Measurements from ENCODE around the gene UFM1. TPM values are rescaled to one million over a fixed set of nuclear protein-coding genes. Genes with fewer than 3 reads are reported as not detected.

UFM1 gene
- total RNA-seq, 1 experiment from 2014 or later, result 33.9 TPM

DNA sequence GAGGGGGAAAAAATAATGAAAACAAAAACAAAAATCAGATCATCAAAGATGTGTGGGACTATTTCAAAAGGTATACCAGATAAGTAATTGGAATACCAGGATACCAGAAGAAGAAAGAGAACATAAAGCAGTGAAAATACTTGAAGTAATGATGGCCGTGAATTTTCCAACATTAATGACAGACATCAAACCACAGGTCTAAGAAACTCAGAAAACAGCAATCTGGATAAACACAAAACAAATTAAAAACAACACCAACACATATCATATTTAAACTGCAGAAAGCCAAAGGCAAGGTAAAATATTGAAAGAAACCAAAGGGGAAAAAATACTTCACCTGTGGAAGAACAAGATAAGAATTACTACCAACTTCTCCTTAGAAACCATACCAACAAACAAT, 24.2 kb upstream of the UFM1 start:
- ChIA-PET RAD21 (ENCODE audit: low non-redundant PET in 1 of 2, low total read pairs in 2 of 2, uncharacterized antibody in 2 of 2, unreplicated experiment in 2 of 2) (no interaction called here), POLR2A (no interaction called here), CTCF (no interaction called here)
- H3K36me3 ChIP-seq (ENCODE audit: control insufficient read depth in 1 of 2, insufficient read depth in 2 of 2, low read length in 2 of 2), result no peaks in the 10 kb centered on the region
- no peak overlapping the region for H3K27ac ChIP-seq (ENCODE audit: low read depth, low read length)
- H3K4me2 ChIP-seq (ENCODE audit: low read length), result no peak overlapping the region
- BruUV-seq (replicated peaks), result no TSS peak
- H3K27me3 ChIP-seq (ENCODE audit: insufficient read depth, low read length), result no peaks in the 10 kb centered on the region; the same call in 1 of the 2 replicates
- H3K9me2 ChIP-seq (ENCODE audit: insufficient read depth), result no peaks in the 10 kb centered on the region
- H3K4me1 ChIP-seq (ENCODE audit: control insufficient read depth in 1 of 2, insufficient read depth in 2 of 2, low read length in 2 of 2), result no peaks in the 10 kb centered on the region
- DNase-seq (ENCODE audit: low read depth, low spot score), result no peak
- no peak overlapping the region for H3K4me3 ChIP-seq (replicated peaks in 1 of 2; ENCODE audit: low read depth in 1 of 2, low read length in 2 of 2)
- no peaks in the 10 kb centered on the region for H4K20me1 ChIP-seq (ENCODE audit: insufficient read depth)
- H2AFZ ChIP-seq (ENCODE audit: low read depth, low read length, poor library complexity, severe bottlenecking), result no peak overlapping the region
- TF ChIP-seq EZH2 (IDR thresholded peaks at IDR 0.05) (no peak), POLR2AphosphoS5 (IDR thresholded peaks at IDR 0.05; ENCODE audit: low read depth, low read length) (no peak), SP1 (IDR thresholded peaks at IDR 0.05; ENCODE audit: low read depth) (no peak), YY1 (IDR thresholded peaks at IDR 0.05; ENCODE audit: extremely low read depth, insufficient replicate concordance, low read depth, low read length) (no peak), FOSL1 (IDR thresholded peaks at IDR 0.05; ENCODE audit: low read depth) (no peak), ZNF274 (IDR thresholded peaks at IDR 0.05; ENCODE audit: low read depth, low read length) (no peak), EGR1 (IDR thresholded peaks at IDR 0.05; ENCODE audit: low read depth) (no peak), CEBPB (IDR thresholded peaks at IDR 0.05; ENCODE audit: low read depth) (no peak), RAD21 (IDR thresholded peaks at IDR 0.05; ENCODE audit: low read depth) (no peak)
- TF ChIP-seq, protein P1, sequence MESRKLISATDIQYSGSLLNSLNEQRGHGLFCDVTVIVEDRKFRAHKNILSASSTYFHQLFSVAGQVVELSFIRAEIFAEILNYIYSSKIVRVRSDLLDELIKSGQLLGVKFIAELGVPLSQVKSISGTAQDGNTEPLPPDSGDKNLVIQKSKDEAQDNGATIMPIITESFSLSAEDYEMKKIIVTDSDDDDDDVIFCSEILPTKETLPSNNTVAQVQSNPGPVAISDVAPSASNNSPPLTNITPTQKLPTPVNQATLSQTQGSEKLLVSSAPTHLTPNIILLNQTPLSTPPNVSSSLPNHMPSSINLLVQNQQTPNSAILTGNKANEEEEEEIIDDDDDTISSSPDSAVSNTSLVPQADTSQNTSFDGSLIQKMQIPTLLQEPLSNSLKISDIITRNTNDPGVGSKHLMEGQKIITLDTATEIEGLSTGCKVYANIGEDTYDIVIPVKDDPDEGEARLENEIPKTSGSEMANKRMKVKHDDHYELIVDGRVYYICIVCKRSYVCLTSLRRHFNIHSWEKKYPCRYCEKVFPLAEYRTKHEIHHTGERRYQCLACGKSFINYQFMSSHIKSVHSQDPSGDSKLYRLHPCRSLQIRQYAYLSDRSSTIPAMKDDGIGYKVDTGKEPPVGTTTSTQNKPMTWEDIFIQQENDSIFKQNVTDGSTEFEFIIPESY (IDR thresholded peaks at IDR 0.05; ENCODE audit: extremely low read depth, insufficient replicate concordance, low read length), result no peak
- TF ChIP-seq, protein P2, sequence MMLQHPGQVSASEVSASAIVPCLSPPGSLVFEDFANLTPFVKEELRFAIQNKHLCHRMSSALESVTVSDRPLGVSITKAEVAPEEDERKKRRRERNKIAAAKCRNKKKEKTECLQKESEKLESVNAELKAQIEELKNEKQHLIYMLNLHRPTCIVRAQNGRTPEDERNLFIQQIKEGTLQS (IDR thresholded peaks at IDR 0.05), result no peak
- H3K9ac ChIP-seq (ENCODE audit: low read length), result no peak overlapping the region
- H3K9me3 ChIP-seq (ENCODE audit: control insufficient read depth in 1 of 2, insufficient read depth in 1 of 2, low read depth in 1 of 2, low read length in 2 of 2), result no peaks in the 10 kb centered on the region
- ATAC-seq, result no peak
- intact Hi-C loops (cut with micrococcal nuclease), result no loop called here
- no peaks in the 10 kb centered on the region for H3K79me2 ChIP-seq (ENCODE audit: insufficient read depth, low read length)

All from HCT116 (cell line).